SK-N-SH (cell line): ENCODE measurements around the gene FAM162A. TPM values are rescaled to one million over a fixed set of nuclear protein-coding genes. Genes with fewer than 3 reads are reported as not detected.

Experiments
- CTCF ChIA-PET: fragments of 300-600, 350-600 bp; formaldehyde crosslinking; extraction: SDS; loops from one replicate; lab custom pipeline; 2021; lab: Yijun Ruan, JAX
- POLR2A ChIA-PET: fragments of 350-600 bp; sonication (Branson Sonifier 250); formaldehyde crosslinking; extraction: SDS; loops from one replicate; lab custom pipeline; 2020; ENCODE audit warnings: antibody characterized with exemption, inconsistent platforms; lab: Yijun Ruan, JAX
- DNase-seq: peaks from one replicate; pipeline ENCODE4 v3.0.0; 2012
- H2AFZ ChIP-seq: fragments of 200-600 bp; sonication (generic); 2 replicates; pipeline ENCODE4 v1.8.1; 2016; ENCODE audit warnings: antibody characterized with exemption, mild to moderate bottlenecking, low read depth
- H3F3A ChIP-seq: fragments of 200-600 bp; sonication (generic); replicated peaks from 2 replicates; pipeline ENCODE3; 2016; ENCODE audit warnings: antibody characterized with exemption, mild to moderate bottlenecking; ENCODE audit not compliant: insufficient read depth
- H3K27ac ChIP-seq, 2 experiments: fragments of 200-500 bp in 1 of 2; fragments of 200-600 bp in 1 of 2; sonication (Bioruptor generic) in 1 of 2; sonication (generic), shearing (Covaris generic) in 1 of 2; 2 replicates each; pipeline versions ENCODE4 v1.5.1 to v1.6.1; 2014 to 2016; ENCODE audit warnings: low read depth in 2 of 2, inconsistent platforms in 1 of 2, low read length in 1 of 2, mild to moderate bottlenecking in 1 of 2, mixed read lengths in 1 of 2
- H3K27me3 ChIP-seq: fragments of 200-600 bp; sonication (generic), shearing (Covaris generic); 2 replicates; pipeline ENCODE4 v1.6.1; 2016; ENCODE audit warnings: mixed run types; ENCODE audit not compliant: insufficient read depth
- H3K36me3 ChIP-seq, 2 experiments: fragments of 200-500 bp in 1 of 2; fragments of 200-600 bp in 1 of 2; sonication (Bioruptor generic) in 1 of 2; sonication (generic) in 1 of 2; replicated peaks in 1 of 2; 2 replicates each; pipeline versions ENCODE3 to v1.5.1; 2014 to 2016; ENCODE audit warnings: low read length in 1 of 2, mild to moderate bottlenecking in 1 of 2; ENCODE audit not compliant: insufficient read depth in 2 of 2, control insufficient read depth in 1 of 2
- H3K4me1 ChIP-seq, 2 experiments: fragments of 200-500 bp in 1 of 2; fragments of 200-600 bp in 1 of 2; sonication (Bioruptor generic) in 1 of 2; sonication (generic), shearing (Covaris generic) in 1 of 2; 2 replicates each; pipeline versions ENCODE4 v1.5.1 to v1.6.1; 2014 to 2016; ENCODE audit warnings: low read depth in 1 of 2, low read length in 1 of 2, mixed run types in 1 of 2; ENCODE audit not compliant: insufficient read depth in 2 of 2, control insufficient read depth in 1 of 2
- H3K4me2 ChIP-seq: fragments of 200-600 bp; sonication (generic), shearing (Covaris generic); 2 replicates; pipeline ENCODE4 v1.6.1; 2017; ENCODE audit warnings: mixed run types
- H3K4me3 ChIP-seq, 2 experiments: fragments of 200-500 bp in 1 of 2; fragments of 200-600 bp in 1 of 2; sonication (Bioruptor generic) in 1 of 2; sonication (generic), shearing (Covaris generic) in 1 of 2; 2 replicates each; pipeline versions ENCODE4 v1.5.1 to v1.8.1; 2014 to 2016; ENCODE audit warnings: low read depth in 2 of 2, inconsistent platforms in 1 of 2, low read length in 1 of 2, mild to moderate bottlenecking in 1 of 2, mixed read lengths in 1 of 2, moderate library complexity in 1 of 2
- H3K79me2 ChIP-seq: fragments of 200-600 bp; sonication (generic); 2 replicates; pipeline ENCODE4 v1.8.1; 2017; ENCODE audit warnings: mild to moderate bottlenecking; ENCODE audit not compliant: insufficient read depth
- H3K9ac ChIP-seq: fragments of 200-600 bp; sonication (generic); 2 replicates; pipeline ENCODE4 v1.6.1; 2017; ENCODE audit warnings: mixed run types
- H3K9me2 ChIP-seq: fragments of 200-600 bp; sonication (generic); 2 replicates; pipeline ENCODE4 v1.6.1; 2017; ENCODE audit warnings: mixed run types
- H3K9me3 ChIP-seq: fragments of 200-600 bp; sonication (generic); 2 replicates; pipeline ENCODE4 v1.6.1; 2017; ENCODE audit warnings: mixed run types, mild to moderate bottlenecking, moderate library complexity
- H4K20me1 ChIP-seq: fragments of 200-600 bp; sonication (generic); 2 replicates; pipeline ENCODE4 v1.6.1; 2017; ENCODE audit warnings: mild to moderate bottlenecking, mixed run types; ENCODE audit not compliant: insufficient read depth
- CHD2 ChIP-seq: fragments of 150-350 bp; IDR thresholded peaks from 2 replicates; pipeline ENCODE4 v1.6.1; 2018; ENCODE audit warnings: low read length; ENCODE audit not compliant: partially characterized antibody
- EP300 ChIP-seq, 2 experiments: IDR thresholded peaks; 2 replicates each; pipeline versions ENCODE4 v1.4.0 to v1.6.1; 2012; ENCODE audit warnings: borderline replicate concordance in 1 of 2, low read depth in 1 of 2, low read length in 1 of 2
- FOXM1 ChIP-seq: IDR thresholded peaks from 2 replicates; pipeline ENCODE4 v1.4.0; 2012; ENCODE audit warnings: low read depth, mild to moderate bottlenecking
- GATA2 ChIP-seq: sonication (generic); formaldehyde crosslinking; IDR thresholded peaks from 2 replicates; pipeline ENCODE4 v1.5.0; 2020; ENCODE audit warnings: mild to moderate bottlenecking, missing genetic modification reagents
- JUND ChIP-seq: IDR thresholded peaks from 2 replicates; pipeline ENCODE4 v1.4.0; 2012
- MEF2A ChIP-seq: IDR thresholded peaks from 2 replicates; pipeline ENCODE4 v1.4.0; 2012; ENCODE audit warnings: low read depth, borderline replicate concordance
- RCOR1 ChIP-seq: fragments of 150-350 bp; IDR thresholded peaks from 2 replicates; pipeline ENCODE4 v1.6.1; 2017; ENCODE audit warnings: antibody characterized with exemption, low read length
- RFX5 ChIP-seq: IDR thresholded peaks from 2 replicates; pipeline ENCODE4 v1.6.1; 2012; ENCODE audit warnings: mild to moderate bottlenecking, improper control_type of control experiment, low read length
- SIN3A ChIP-seq: IDR thresholded peaks from 2 replicates; pipeline ENCODE4 v1.6.1; 2012; ENCODE audit warnings: low read depth, mild to moderate bottlenecking, low read length, moderate library complexity, borderline replicate concordance
- TAF1 ChIP-seq: IDR thresholded peaks from 2 replicates; pipeline ENCODE4 v1.6.1; 2012; ENCODE audit warnings: low read depth, mild to moderate bottlenecking, low read length, moderate library complexity, borderline replicate concordance
- TCF12 ChIP-seq: IDR thresholded peaks from 2 replicates; pipeline ENCODE4 v1.4.0; 2012
- WGBS: methylation state at CpG from one replicate; pipeline ENCODE4 v1.1.6; 2017; ENCODE audit warnings: low lambda C conversion rate; 5-methylcytosine and 5-hydroxymethylcytosine counted together
- polyA plus RNA-seq, 3 experiments: library from polyadenylated mRNA; depleted of rRNA; stranded (reverse); fragments of >200 nt; gene quantifications; 2 replicates each; pipeline ENCODE4 v1.2.3, GENCODE V29; 2012
- TF ChIP-seq, protein P1 (sequence below): IDR thresholded peaks from 2 replicates; pipeline ENCODE4; 2012
- TF ChIP-seq, protein P2 (sequence below): IDR thresholded peaks from 2 replicates; pipeline ENCODE4 v1.4.0; 2012; ENCODE audit warnings: low read depth, borderline replicate concordance
- TF ChIP-seq, protein P3 (sequence below): IDR thresholded peaks from 2 replicates; pipeline ENCODE4 v1.6.1; 2012; ENCODE audit warnings: mild to moderate bottlenecking, low read depth, low read length, moderate library complexity
- TF ChIP-seq, protein P4 (sequence below): fragments of 200-600 bp; sonication (generic); IDR thresholded peaks from 2 replicates; pipeline ENCODE4 v1.6.1; 2017; ENCODE audit warnings: antibody characterized with exemption, mild to moderate bottlenecking, moderate library complexity

The FAM162A gene
- polyA plus RNA-seq, 1 of the 3 experiments (the other 2 are of a cell fraction), result 35.1 TPM

DNA sequence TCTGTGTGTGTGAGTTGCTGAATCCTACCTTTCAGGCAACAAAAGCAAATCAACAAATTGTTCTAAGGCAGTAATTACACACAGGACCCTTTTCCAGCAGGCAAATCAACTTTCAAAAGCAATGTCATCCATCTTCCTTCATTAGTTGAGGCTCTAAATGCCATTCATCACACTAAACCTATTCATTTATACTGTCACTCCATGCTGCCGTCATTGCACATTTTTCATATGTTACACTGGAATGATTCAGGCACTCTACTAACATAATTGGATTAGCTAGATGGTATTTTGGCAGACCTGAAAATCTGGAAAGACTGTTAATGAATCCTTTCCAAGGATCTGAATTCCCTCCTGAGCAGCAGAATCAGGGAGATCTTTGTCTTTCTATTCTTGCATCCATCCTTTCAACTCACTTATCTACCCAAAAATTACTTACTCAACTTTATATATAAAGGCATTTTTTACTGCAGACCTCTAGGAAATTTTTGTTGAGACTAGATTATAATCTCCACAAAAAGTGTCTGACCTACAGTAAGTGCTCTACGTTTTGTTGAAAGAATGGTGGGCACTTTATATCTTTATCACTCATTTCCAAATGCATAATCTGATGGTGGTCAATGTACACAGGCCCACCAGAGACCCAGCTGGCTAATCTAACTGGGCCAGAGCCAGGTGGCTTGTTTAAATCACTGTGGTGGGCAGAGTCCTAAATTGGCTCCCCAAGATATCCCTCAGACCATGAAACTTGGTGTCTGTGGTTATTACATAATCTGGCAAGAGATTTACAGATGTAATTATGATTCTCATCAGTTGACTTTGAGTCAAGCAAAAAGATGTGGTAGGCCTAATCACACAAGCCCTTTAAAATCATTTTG, 25.9 kb upstream of the FAM162A start:
- WGBS, result 21% methylated on average over 2 of the region's 2 CpGs
- Histone ChIP-seq H3K9ac (no peak overlapping the region), H3K27me3 (no peaks in the 10 kb centered on the region), H3K9me2 (no peaks in the 10 kb centered on the region), H3F3A (peaks cover 19% of the 10 kb centered on the region), H3K4me2 (no peak overlapping the region), H3K79me2 (no peaks in the 10 kb centered on the region), H2AFZ (no peak overlapping the region), H3K36me3 (peaks cover 23% of the 10 kb centered on the region in 2 experiments), H3K4me1 (peaks cover 7 to 13% of the 10 kb centered on the region in 2 experiments; a peak in 3 of 4 replicates), H3K9me3 (no peaks in the 10 kb centered on the region), H4K20me1 (no peaks in the 10 kb centered on the region), H3K4me3 (no peak overlapping the region), H3K27ac (peak overlapping the region in 1 of 2 experiments; percentile 58; a peak in 2 of 4 replicates)
- ChIA-PET CTCF (interaction anchor here (1.2 to 1.9 kb wide), 4 partner anchors 26 to 811 kb away, joined by 3 to 5 read pairs (median 3); partner anchors contain the start of gene FAM162A), POLR2A (interaction anchor here (1.0 kb wide), 1 partner anchor 26 kb away, joined by 3 read pairs; the partner anchor contains the start of gene FAM162A)
- peak; percentile 52 for DNase-seq
- TF ChIP-seq RFX5 (no peak), SIN3A (no peak), GATA2 (peak; percentile 21; the same call in 1 of the 2 replicates), JUND (0 out of 2 replicates have a peak, but pooled peaks have one; percentile 11), MEF2A (no peak), EP300 (IDR thresholded peaks at IDR 0.05; ENCODE audit: borderline replicate concordance in 1 of 2, low read depth in 1 of 2, low read length in 1 of 2) (peak in 1 of 2 experiments; percentile 77; a peak in 2 of 4 replicates), FOXM1 (no peak), TCF12 (peak; percentile 10; the same call in 1 of the 2 replicates), RCOR1 (peak; percentile 86), CHD2 (peak; percentile 52)
- TF ChIP-seq, protein P1, sequence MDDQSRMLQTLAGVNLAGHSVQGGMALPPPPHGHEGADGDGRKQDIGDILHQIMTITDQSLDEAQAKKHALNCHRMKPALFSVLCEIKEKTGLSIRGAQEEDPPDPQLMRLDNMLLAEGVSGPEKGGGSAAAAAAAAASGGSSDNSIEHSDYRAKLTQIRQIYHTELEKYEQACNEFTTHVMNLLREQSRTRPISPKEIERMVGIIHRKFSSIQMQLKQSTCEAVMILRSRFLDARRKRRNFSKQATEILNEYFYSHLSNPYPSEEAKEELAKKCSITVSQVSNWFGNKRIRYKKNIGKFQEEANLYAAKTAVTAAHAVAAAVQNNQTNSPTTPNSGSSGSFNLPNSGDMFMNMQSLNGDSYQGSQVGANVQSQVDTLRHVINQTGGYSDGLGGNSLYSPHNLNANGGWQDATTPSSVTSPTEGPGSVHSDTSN, result peak; percentile 77

DNA sequence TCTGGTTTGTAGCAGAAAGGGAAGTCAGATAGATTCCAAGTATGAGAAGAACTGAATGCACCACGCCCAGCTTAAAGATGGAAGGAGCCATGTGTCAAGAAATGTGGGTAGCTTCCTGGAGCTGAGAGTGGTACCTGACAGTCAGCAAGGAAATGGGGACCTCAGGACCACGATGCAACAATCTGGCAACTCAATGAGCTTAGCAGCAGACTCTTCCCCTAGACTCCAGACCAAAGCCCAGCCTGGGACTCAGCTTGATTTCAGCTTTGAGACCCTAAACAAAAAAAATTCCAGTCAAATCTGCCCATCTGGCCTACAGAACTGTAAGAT, 25.3 kb upstream of the FAM162A start:
- ChIA-PET CTCF (interaction anchor here (1.2 to 1.9 kb wide), 4 partner anchors 25 to 812 kb away, joined by 3 to 5 read pairs (median 3); partner anchors contain the start of gene FAM162A), POLR2A (interaction anchor here (1.0 kb wide), 1 partner anchor 26 kb away, joined by 3 read pairs; the partner anchor contains the start of gene FAM162A)
- Histone ChIP-seq H3K4me2 (no peak overlapping the region), H3K9me3 (no peaks in the 10 kb centered on the region), H3F3A (peaks cover 19% of the 10 kb centered on the region), H2AFZ (no peak overlapping the region), H3K79me2 (no peaks in the 10 kb centered on the region), H3K9ac (no peak overlapping the region), H3K4me1 (peaks cover 7 to 10% of the 10 kb centered on the region in 2 experiments; a peak in 3 of 4 replicates), H3K9me2 (no peaks in the 10 kb centered on the region), H3K36me3 (peaks cover 26 to 29% of the 10 kb centered on the region in 2 experiments), H3K27ac (peak overlapping the region in 1 of 2 experiments; percentile 58; a peak in 2 of 4 replicates), H3K4me3 (no peak overlapping the region), H3K27me3 (no peaks in the 10 kb centered on the region), H4K20me1 (no peaks in the 10 kb centered on the region)
- DNase-seq, result no peak
- TF ChIP-seq RFX5, result no peak
- TF ChIP-seq, protein P2, sequence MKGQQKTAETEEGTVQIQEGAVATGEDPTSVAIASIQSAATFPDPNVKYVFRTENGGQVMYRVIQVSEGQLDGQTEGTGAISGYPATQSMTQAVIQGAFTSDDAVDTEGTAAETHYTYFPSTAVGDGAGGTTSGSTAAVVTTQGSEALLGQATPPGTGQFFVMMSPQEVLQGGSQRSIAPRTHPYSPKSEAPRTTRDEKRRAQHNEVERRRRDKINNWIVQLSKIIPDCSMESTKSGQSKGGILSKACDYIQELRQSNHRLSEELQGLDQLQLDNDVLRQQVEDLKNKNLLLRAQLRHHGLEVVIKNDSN, result no peak
- TF ChIP-seq TAF1, result no peak
- TF ChIP-seq, protein P1, result no peak
- TF ChIP-seq, protein P3, sequence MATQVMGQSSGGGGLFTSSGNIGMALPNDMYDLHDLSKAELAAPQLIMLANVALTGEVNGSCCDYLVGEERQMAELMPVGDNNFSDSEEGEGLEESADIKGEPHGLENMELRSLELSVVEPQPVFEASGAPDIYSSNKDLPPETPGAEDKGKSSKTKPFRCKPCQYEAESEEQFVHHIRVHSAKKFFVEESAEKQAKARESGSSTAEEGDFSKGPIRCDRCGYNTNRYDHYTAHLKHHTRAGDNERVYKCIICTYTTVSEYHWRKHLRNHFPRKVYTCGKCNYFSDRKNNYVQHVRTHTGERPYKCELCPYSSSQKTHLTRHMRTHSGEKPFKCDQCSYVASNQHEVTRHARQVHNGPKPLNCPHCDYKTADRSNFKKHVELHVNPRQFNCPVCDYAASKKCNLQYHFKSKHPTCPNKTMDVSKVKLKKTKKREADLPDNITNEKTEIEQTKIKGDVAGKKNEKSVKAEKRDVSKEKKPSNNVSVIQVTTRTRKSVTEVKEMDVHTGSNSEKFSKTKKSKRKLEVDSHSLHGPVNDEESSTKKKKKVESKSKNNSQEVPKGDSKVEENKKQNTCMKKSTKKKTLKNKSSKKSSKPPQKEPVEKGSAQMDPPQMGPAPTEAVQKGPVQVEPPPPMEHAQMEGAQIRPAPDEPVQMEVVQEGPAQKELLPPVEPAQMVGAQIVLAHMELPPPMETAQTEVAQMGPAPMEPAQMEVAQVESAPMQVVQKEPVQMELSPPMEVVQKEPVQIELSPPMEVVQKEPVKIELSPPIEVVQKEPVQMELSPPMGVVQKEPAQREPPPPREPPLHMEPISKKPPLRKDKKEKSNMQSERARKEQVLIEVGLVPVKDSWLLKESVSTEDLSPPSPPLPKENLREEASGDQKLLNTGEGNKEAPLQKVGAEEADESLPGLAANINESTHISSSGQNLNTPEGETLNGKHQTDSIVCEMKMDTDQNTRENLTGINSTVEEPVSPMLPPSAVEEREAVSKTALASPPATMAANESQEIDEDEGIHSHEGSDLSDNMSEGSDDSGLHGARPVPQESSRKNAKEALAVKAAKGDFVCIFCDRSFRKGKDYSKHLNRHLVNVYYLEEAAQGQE, result no peak
- TF ChIP-seq, protein P4, sequence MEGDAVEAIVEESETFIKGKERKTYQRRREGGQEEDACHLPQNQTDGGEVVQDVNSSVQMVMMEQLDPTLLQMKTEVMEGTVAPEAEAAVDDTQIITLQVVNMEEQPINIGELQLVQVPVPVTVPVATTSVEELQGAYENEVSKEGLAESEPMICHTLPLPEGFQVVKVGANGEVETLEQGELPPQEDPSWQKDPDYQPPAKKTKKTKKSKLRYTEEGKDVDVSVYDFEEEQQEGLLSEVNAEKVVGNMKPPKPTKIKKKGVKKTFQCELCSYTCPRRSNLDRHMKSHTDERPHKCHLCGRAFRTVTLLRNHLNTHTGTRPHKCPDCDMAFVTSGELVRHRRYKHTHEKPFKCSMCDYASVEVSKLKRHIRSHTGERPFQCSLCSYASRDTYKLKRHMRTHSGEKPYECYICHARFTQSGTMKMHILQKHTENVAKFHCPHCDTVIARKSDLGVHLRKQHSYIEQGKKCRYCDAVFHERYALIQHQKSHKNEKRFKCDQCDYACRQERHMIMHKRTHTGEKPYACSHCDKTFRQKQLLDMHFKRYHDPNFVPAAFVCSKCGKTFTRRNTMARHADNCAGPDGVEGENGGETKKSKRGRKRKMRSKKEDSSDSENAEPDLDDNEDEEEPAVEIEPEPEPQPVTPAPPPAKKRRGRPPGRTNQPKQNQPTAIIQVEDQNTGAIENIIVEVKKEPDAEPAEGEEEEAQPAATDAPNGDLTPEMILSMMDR, result no peak
- 85% methylated on average over 2 of the region's 2 CpGs for WGBS
